Measurements from ENCODE around the gene SPTA1.

DNA sequence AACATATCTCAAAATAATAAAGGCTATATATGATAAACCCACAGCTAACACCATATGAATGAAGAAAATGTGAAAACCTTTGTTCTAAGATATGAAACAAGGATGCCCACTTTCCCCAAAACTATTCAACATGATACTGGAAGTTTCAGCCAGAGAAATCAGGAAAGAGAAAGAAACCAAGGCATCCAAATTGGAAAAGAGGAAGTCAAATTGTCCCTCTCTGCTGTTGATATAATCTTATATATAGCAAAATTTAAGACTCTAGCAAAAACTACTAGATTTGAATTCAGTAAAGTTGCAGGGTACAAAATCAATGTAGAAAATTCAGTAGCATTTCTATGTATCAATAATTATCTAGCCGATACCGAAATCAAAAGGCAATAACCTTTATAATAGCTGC is 85.8 kb downstream of the SPTA1 start:
- TF ChIP-seq, protein P1, sequence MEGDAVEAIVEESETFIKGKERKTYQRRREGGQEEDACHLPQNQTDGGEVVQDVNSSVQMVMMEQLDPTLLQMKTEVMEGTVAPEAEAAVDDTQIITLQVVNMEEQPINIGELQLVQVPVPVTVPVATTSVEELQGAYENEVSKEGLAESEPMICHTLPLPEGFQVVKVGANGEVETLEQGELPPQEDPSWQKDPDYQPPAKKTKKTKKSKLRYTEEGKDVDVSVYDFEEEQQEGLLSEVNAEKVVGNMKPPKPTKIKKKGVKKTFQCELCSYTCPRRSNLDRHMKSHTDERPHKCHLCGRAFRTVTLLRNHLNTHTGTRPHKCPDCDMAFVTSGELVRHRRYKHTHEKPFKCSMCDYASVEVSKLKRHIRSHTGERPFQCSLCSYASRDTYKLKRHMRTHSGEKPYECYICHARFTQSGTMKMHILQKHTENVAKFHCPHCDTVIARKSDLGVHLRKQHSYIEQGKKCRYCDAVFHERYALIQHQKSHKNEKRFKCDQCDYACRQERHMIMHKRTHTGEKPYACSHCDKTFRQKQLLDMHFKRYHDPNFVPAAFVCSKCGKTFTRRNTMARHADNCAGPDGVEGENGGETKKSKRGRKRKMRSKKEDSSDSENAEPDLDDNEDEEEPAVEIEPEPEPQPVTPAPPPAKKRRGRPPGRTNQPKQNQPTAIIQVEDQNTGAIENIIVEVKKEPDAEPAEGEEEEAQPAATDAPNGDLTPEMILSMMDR (IDR thresholded peaks at IDR 0.05; ENCODE audit: low read depth, low read length, missing input control): no peak
- TF ChIP-seq RAD21 (IDR thresholded peaks at IDR 0.05) (no peak), TAF1 (conservative IDR thresholded peaks at IDR 0.05) (no peak), YY1 (IDR thresholded peaks at IDR 0.05) (no peak), FOXA2 (IDR thresholded peaks at IDR 0.05) (no peak), SP1 (IDR thresholded peaks at IDR 0.05) (no peak), RXRA (IDR thresholded peaks at IDR 0.05) (no peak), EGR1 (IDR thresholded peaks at IDR 0.05; ENCODE audit: low read depth in 2 of 2) (no peak)
- TF ChIP-seq, protein P2, sequence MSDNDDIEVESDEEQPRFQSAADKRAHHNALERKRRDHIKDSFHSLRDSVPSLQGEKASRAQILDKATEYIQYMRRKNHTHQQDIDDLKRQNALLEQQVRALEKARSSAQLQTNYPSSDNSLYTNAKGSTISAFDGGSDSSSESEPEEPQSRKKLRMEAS (IDR thresholded peaks at IDR 0.05): no peak
- TF ChIP-seq, protein P3, sequence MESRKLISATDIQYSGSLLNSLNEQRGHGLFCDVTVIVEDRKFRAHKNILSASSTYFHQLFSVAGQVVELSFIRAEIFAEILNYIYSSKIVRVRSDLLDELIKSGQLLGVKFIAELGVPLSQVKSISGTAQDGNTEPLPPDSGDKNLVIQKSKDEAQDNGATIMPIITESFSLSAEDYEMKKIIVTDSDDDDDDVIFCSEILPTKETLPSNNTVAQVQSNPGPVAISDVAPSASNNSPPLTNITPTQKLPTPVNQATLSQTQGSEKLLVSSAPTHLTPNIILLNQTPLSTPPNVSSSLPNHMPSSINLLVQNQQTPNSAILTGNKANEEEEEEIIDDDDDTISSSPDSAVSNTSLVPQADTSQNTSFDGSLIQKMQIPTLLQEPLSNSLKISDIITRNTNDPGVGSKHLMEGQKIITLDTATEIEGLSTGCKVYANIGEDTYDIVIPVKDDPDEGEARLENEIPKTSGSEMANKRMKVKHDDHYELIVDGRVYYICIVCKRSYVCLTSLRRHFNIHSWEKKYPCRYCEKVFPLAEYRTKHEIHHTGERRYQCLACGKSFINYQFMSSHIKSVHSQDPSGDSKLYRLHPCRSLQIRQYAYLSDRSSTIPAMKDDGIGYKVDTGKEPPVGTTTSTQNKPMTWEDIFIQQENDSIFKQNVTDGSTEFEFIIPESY (IDR thresholded peaks at IDR 0.05): no peak
- TF ChIP-seq, protein P4, sequence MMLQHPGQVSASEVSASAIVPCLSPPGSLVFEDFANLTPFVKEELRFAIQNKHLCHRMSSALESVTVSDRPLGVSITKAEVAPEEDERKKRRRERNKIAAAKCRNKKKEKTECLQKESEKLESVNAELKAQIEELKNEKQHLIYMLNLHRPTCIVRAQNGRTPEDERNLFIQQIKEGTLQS (IDR thresholded peaks at IDR 0.05): no peak
- TF ChIP-seq, protein P5, sequence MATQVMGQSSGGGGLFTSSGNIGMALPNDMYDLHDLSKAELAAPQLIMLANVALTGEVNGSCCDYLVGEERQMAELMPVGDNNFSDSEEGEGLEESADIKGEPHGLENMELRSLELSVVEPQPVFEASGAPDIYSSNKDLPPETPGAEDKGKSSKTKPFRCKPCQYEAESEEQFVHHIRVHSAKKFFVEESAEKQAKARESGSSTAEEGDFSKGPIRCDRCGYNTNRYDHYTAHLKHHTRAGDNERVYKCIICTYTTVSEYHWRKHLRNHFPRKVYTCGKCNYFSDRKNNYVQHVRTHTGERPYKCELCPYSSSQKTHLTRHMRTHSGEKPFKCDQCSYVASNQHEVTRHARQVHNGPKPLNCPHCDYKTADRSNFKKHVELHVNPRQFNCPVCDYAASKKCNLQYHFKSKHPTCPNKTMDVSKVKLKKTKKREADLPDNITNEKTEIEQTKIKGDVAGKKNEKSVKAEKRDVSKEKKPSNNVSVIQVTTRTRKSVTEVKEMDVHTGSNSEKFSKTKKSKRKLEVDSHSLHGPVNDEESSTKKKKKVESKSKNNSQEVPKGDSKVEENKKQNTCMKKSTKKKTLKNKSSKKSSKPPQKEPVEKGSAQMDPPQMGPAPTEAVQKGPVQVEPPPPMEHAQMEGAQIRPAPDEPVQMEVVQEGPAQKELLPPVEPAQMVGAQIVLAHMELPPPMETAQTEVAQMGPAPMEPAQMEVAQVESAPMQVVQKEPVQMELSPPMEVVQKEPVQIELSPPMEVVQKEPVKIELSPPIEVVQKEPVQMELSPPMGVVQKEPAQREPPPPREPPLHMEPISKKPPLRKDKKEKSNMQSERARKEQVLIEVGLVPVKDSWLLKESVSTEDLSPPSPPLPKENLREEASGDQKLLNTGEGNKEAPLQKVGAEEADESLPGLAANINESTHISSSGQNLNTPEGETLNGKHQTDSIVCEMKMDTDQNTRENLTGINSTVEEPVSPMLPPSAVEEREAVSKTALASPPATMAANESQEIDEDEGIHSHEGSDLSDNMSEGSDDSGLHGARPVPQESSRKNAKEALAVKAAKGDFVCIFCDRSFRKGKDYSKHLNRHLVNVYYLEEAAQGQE (IDR thresholded peaks at IDR 0.05): no peak

Data from liver (tissue), 3 donors.